ENCODE results near the gene EPHA1. TPM values are rescaled to one million over a fixed set of nuclear protein-coding genes. Genes with fewer than 3 reads are reported as not detected.

EPHA1 gene
- total and polyA plus RNA-seq, 3 donors from 2014 or later: 5.9 to 9.8 (median 8.5) TPM

GRCh38 chr7:143413123-143413522 lies 4.5 kb upstream of the EPHA1 start:
- intact Hi-C loops (cut with DNase I; ENCODE audit: low total_unique reads): loop anchor here (10.0 kb wide), 1 partner anchor 178 kb away; no protein-coding TSS in a partner anchor
- no peak for TF ChIP-seq POLR2A (IDR thresholded peaks at IDR 0.05)
- no peak for TF ChIP-seq CTCF (IDR thresholded peaks at IDR 0.05)
- Histone ChIP-seq H3K4me3 (no peak overlapping the region), H3K36me3 (ENCODE audit: low read depth, missing control alignments) (no peaks in the 10 kb centered on the region), H3K27me3 (no peaks in the 10 kb centered on the region), H3K4me1 (peaks cover 3% of the 10 kb centered on the region), H3K9me3 (no peaks in the 10 kb centered on the region), H3K27ac (no peak overlapping the region)
- WGBS, 2 donors: 77 to 81% methylated on average over 8 of the region's 8 CpGs
- DNase-seq: no peak

- Histone ChIP-seq H3K9me3 (no peaks in the 10 kb centered on the region), H3K4me3 (no peak overlapping the region), H3K27ac (no peak overlapping the region), H3K27me3 (no peaks in the 10 kb centered on the region), H3K4me1 (peaks cover 7% of the 10 kb centered on the region), H3K36me3 (ENCODE audit: low read depth, missing control alignments) (no peaks in the 10 kb centered on the region)
- WGBS, 2 donors: 80 to 82% methylated on average over 5 of the region's 5 CpGs
- no peak for TF ChIP-seq CTCF (IDR thresholded peaks at IDR 0.05)
- no peak for TF ChIP-seq POLR2A (IDR thresholded peaks at IDR 0.05)
- intact Hi-C loops (cut with DNase I; ENCODE audit: low total_unique reads): loop anchor here (10.0 kb wide), 1 partner anchor 177 kb away; no protein-coding TSS in a partner anchor
- DNase-seq: no peak
Measured at GRCh38 chr7:143411976-143412708, 3.5 kb upstream of the EPHA1 start.

- intact Hi-C loops (cut with DNase I; ENCODE audit: low total_unique reads): loop anchor here (10.0 kb wide), 1 partner anchor 176 kb away; no protein-coding TSS in a partner anchor
- no peak overlapping the region for H3K4me3 ChIP-seq
- no peak for TF ChIP-seq POLR2A (IDR thresholded peaks at IDR 0.05)
- TF ChIP-seq CTCF (IDR thresholded peaks at IDR 0.05): no peak
- H3K27me3 ChIP-seq: no peaks in the 10 kb centered on the region
- WGBS, 2 donors: 46 to 57% methylated on average over 6 of the region's 6 CpGs
- no peak overlapping the region for H3K27ac ChIP-seq
- no peaks in the 10 kb centered on the region for H3K36me3 ChIP-seq (ENCODE audit: low read depth, missing control alignments)
- peaks cover 7% of the 10 kb centered on the region for H3K4me1 ChIP-seq
- H3K9me3 ChIP-seq: no peaks in the 10 kb centered on the region
- no peak for DNase-seq
Measured at GRCh38 chr7:143410521-143411004, 1.9 kb upstream of the EPHA1 start.

GRCh38 chr7:143408252-143408685 lies 387 bp downstream of the EPHA1 start:
- Histone ChIP-seq H3K9me3 (no peaks in the 10 kb centered on the region), H3K27me3 (no peaks in the 10 kb centered on the region), H3K36me3 (ENCODE audit: low read depth, missing control alignments) (no peaks in the 10 kb centered on the region), H3K4me1 (peaks cover 7% of the 10 kb centered on the region), H3K27ac (no peak overlapping the region), H3K4me3 (peak overlapping the region in 1 of 2 donors; percentile 18)
- no peak for DNase-seq
- intact Hi-C loops (cut with DNase I; ENCODE audit: low total_unique reads): no loop called here
- WGBS, 2 donors: 43 to 57% methylated on average over 8 to 14 of the region's 20 CpGs
- TF ChIP-seq POLR2A (IDR thresholded peaks at IDR 0.05) (no peak), CTCF (IDR thresholded peaks at IDR 0.05) (no peak)
